K562 (cell line): ENCODE measurements around the gene ZNF2. TPM values are rescaled to one million over a fixed set of nuclear protein-coding genes. Genes with fewer than 3 reads are reported as not detected.
A peak's percentile ranks its signal among the peaks of the same experiment; 100 is the strongest.

Experiments
- CCAR2 ChIP-seq: fragments of 200-400 bp; formaldehyde crosslinking; IDR thresholded peaks from 2 replicates; pipeline ENCODE4 v1.6.1; 2017; ENCODE audit warnings: mild to moderate bottlenecking, low read depth, low read length
- HMGN3 ChIP-seq: IDR thresholded peaks from 2 replicates; pipeline ENCODE4 v1.6.1; 2011; ENCODE audit warnings: borderline replicate concordance, low read depth, mild to moderate bottlenecking, mixed read lengths, low read length; ENCODE audit not compliant: insufficient read length; ENCODE audit errors: extremely low read depth
- HNRNPLL ChIP-seq: fragments of 200-400 bp; formaldehyde crosslinking; IDR thresholded peaks from 2 replicates; pipeline ENCODE4 v1.6.1; 2017; ENCODE audit warnings: low read length, low read depth, mild to moderate bottlenecking; ENCODE audit not compliant: poor library complexity, severe bottlenecking
- JUN ChIP-seq, 2 experiments: sonication (generic) in 1 of 2; formaldehyde crosslinking in 1 of 2; IDR thresholded peaks; 2 replicates each; pipeline versions ENCODE4 v1.6.1 to v1.8.0; 2012 to 2022; ENCODE audit warnings: borderline replicate concordance in 2 of 2, mild to moderate bottlenecking in 2 of 2, improper control_type of control experiment in 1 of 2, low read depth in 1 of 2, low read length in 1 of 2, missing genetic modification reagents in 1 of 2
- PML ChIP-seq: IDR thresholded peaks from 2 replicates; pipeline ENCODE4 v1.6.1; 2012; ENCODE audit warnings: low read length, inconsistent platforms
- TOE1 ChIP-seq, 2 experiments: fragments of 450-650 bp in 1 of 2; sonication (generic) in 1 of 2; formaldehyde crosslinking in 1 of 2; IDR thresholded peaks; 2 replicates each; pipeline versions ENCODE4 v1.7.1 to v1.8.0; 2016 to 2022; ENCODE audit warnings: borderline replicate concordance in 2 of 2, mild to moderate bottlenecking in 2 of 2, antibody characterized with exemption in 1 of 2, inconsistent platforms in 1 of 2, low read depth in 1 of 2, missing genetic modification reagents in 1 of 2, moderate library complexity in 1 of 2
- VEZF1 ChIP-seq: fragments of 200-800 bp; sonication (Bioruptor generic); IDR thresholded peaks from 2 replicates; pipeline ENCODE4 v1.6.1; 2017; ENCODE audit warnings: missing genetic modification characterization, missing compliant biosample characterization
- ZBTB11 ChIP-seq, 3 experiments: fragments of 200-800 bp in 1 of 3; fragments of 250-450 bp in 1 of 3; fragments of 450-650 bp in 1 of 3; sonication (Bioruptor Pico) in 1 of 3; sonication (Bioruptor generic) in 1 of 3; formaldehyde crosslinking in 1 of 3; IDR thresholded peaks; 2 replicates each; pipeline versions ENCODE4 v1.6.1 to v1.8.0; 2016 to 2022; ENCODE audit warnings: mild to moderate bottlenecking in 2 of 3, missing genetic modification characterization in 2 of 3, missing compliant biosample characterization in 1 of 3, moderate library complexity in 1 of 3
- ZBTB40 ChIP-seq, 2 experiments: fragments of 450-650 bp in 1 of 2; sonication (generic) in 1 of 2; formaldehyde crosslinking in 1 of 2; IDR thresholded peaks; 2 replicates each; pipeline versions ENCODE4 v1.7.1 to v1.9.0; 2016 to 2022; ENCODE audit warnings: inconsistent platforms in 1 of 2, mild to moderate bottlenecking in 1 of 2, missing genetic modification reagents in 1 of 2
- polyA plus RNA-seq, 8 experiments: library from polyadenylated mRNA; depleted of rRNA in 4 of 8; stranded (reverse) in 5 of 8; unstranded in 3 of 8; fragments of >200 nt; fragmentation: Nextera tagmentation in 2 of 8; fragmentation: Illumina TruSeq in 1 of 8; extraction: Ambion mirVana in 2 of 8; extraction: Trizol in 1 of 8; gene quantifications; 2 replicates each; pipeline versions ENCODE4 v1.2.1 to v1.2.3, GENCODE V29; 2011 to 2014; ENCODE audit warnings: inconsistent platforms in 1 of 8, missing spikeins in 1 of 8
- total RNA-seq, 7 experiments: library from RNA; depleted of rRNA in 6 of 7; stranded (reverse); fragments of >200 nt in 6 of 7; fragmentation: Illumina TruSeq in 2 of 7; extraction: Trizol in 2 of 7; gene quantifications; 2 replicates each; pipeline versions ENCODE4 v1.2.1 to v1.2.3, GENCODE V29; 2011 to 2021; ENCODE audit warnings: low replicate concordance in 1 of 7

The ZNF2 gene
- total and polyA plus RNA-seq, 9 of the 15 experiments (the other 6 are each of a cell fraction or from before 2014, with no cell fraction given) = 1.6 to 4.5 (median 3.4) TPM

- TF ChIP-seq HMGN3 (peak; percentile 53), HNRNPLL (peak; percentile 44), ZBTB40 (IDR thresholded peaks at IDR 0.05) (peak; percentile 94), ZBTB40 (CRISPR knock-in tag; IDR thresholded peaks at IDR 0.05) (no peak), CCAR2 (no peak), TOE1 (IDR thresholded peaks at IDR 0.05; ENCODE audit: borderline replicate concordance) (0 out of 2 replicates have a peak, but pooled peaks have one; percentile 34), TOE1 (CRISPR knock-in tag; IDR thresholded peaks at IDR 0.05; ENCODE audit: borderline replicate concordance, low read depth) (no peak), VEZF1 (CRISPR knock-in tag) (peak; percentile 52), PML (peak; percentile 80), ZBTB11 (CRISPR knock-in tag; IDR thresholded peaks at IDR 0.05) (peak; percentile 23 to 94 (median 54); a peak in 4 of 6 replicates), JUN (IDR thresholded peaks at IDR 0.05; ENCODE audit: borderline replicate concordance, low read depth, low read length) (peak; percentile 39; the same call in 1 of the 2 replicates), JUN (CRISPR knock-in tag; IDR thresholded peaks at IDR 0.05; ENCODE audit: borderline replicate concordance) (no peak)
These were observed at the start of gene ZNF2 (continued) for GRCh38 chr2:95165371-95166064.
